Common myeloid progenitor, CD34-positive (primary cell): Measurements from ENCODE around the gene PLA2G2D.

Experiments
- CTCF ChIA-PET: fragments of 350-600 bp; sonication (Branson Sonifier 250); formaldehyde crosslinking; loops from one replicate; lab custom pipeline; 2021; ENCODE audit warnings: antibody characterized with exemption; lab: Charles Lee
- POLR2A ChIA-PET: fragments of 350-600 bp; sonication (Branson Sonifier 250); formaldehyde crosslinking; loops from one replicate; lab custom pipeline; 2021; ENCODE audit warnings: antibody characterized with exemption; lab: Charles Lee
- DNase-seq, 3 donors: peaks; one replicate each; pipeline versions ENCODE4 v3.0.0 to v3.0.0-alpha.2; 2013
- H3K27ac ChIP-seq, 2 experiments: 1 replicate in 1 of 2; 2 replicates in 1 of 2; pipeline ENCODE4 v1.7.0; 2013; ENCODE audit warnings: inconsistent platforms in 2 of 2, low read length in 2 of 2, mild to moderate bottlenecking in 2 of 2, low read depth in 1 of 2, moderate library complexity in 1 of 2; ENCODE audit not compliant: severe bottlenecking in 2 of 2, insufficient read depth in 1 of 2, poor library complexity in 1 of 2
- H3K27me3 ChIP-seq, 5 experiments: replicated peaks in 2 of 5; 1 replicate in 3 of 5; 2 replicates in 2 of 5; pipeline versions ENCODE4 v1.6.1 to v1.7.0; 2013; ENCODE audit warnings: low read length in 4 of 5, mild to moderate bottlenecking in 2 of 5, moderate library complexity in 2 of 5, inconsistent platforms in 1 of 5; ENCODE audit not compliant: insufficient read depth in 5 of 5, control insufficient read depth in 4 of 5
- H3K36me3 ChIP-seq, 4 experiments: 1 replicate in 2 of 4; 2 replicates in 2 of 4; pipeline versions ENCODE4 v1.6.1 to v1.7.0; 2013; ENCODE audit warnings: low read length in 3 of 4, control low read depth in 1 of 4, mild to moderate bottlenecking in 1 of 4; ENCODE audit not compliant: control insufficient read depth in 4 of 4, insufficient read depth in 4 of 4
- H3K4me1 ChIP-seq, 4 experiments: 1 replicate in 3 of 4; 2 replicates in 1 of 4; pipeline versions ENCODE4 v1.6.1 to v1.7.1; 2013; ENCODE audit warnings: low read length in 3 of 4, mild to moderate bottlenecking in 3 of 4, control low read depth in 1 of 4, inconsistent platforms in 1 of 4, moderate library complexity in 1 of 4; ENCODE audit not compliant: control insufficient read depth in 4 of 4, insufficient read depth in 4 of 4; ENCODE audit errors: control extremely low read depth in 1 of 4
- H3K4me3 ChIP-seq, 7 experiments: 1 replicate in 4 of 7; 2 replicates in 3 of 7; pipeline versions ENCODE4 v1.5.1 to v1.7.0; 2013; ENCODE audit warnings: mild to moderate bottlenecking in 7 of 7, low read length in 6 of 7, moderate library complexity in 6 of 7, inconsistent platforms in 2 of 7, low read depth in 2 of 7, control low read depth in 1 of 7; ENCODE audit not compliant: insufficient read depth in 4 of 7, control insufficient read depth in 1 of 7; ENCODE audit errors: extremely low read depth in 1 of 7
- H3K9me3 ChIP-seq, 5 experiments: 1 replicate in 4 of 5; 2 replicates in 1 of 5; pipeline versions ENCODE4 v1.6.1 to v1.7.1; 2013; ENCODE audit warnings: low read length in 4 of 5, mild to moderate bottlenecking in 2 of 5, inconsistent platforms in 1 of 5, low read depth in 1 of 5, moderate library complexity in 1 of 5; ENCODE audit not compliant: control insufficient read depth in 4 of 5, insufficient read depth in 2 of 5; ENCODE audit errors: control extremely low read depth in 1 of 5
- WGBS: methylation state at CpG from one replicate; pipeline ENCODE4 v1.1.5; 2013; ENCODE audit not compliant: insufficient coverage; 5-methylcytosine and 5-hydroxymethylcytosine counted together

The PLA2G2D gene

GRCh38 chr1:20096840-20097447, 22.4 kb downstream of the PLA2G2D start:
- Histone ChIP-seq H3K4me3 (no peak overlapping the region), H3K36me3 (no peaks in the 10 kb centered on the region), H3K27ac (no peak overlapping the region), H3K9me3 (peaks cover 0 to 2% (median 0%) of the 10 kb centered on the region in 5 experiments), H3K27me3 (peaks cover 0 to 20% (median 4%) of the 10 kb centered on the region in 5 experiments), H3K4me1 (no peaks in the 10 kb centered on the region)
- DNase-seq: no peak
- CTCF ChIA-PET: interaction anchor here (0.5 to 1.4 kb wide), 3 partner anchors 17 to 57 kb away, joined by 3 read pairs; no protein-coding TSS in a partner anchor
- POLR2A ChIA-PET: no interaction called here
- WGBS: 98% methylated on average over 5 of the region's 7 CpGs

DNA sequence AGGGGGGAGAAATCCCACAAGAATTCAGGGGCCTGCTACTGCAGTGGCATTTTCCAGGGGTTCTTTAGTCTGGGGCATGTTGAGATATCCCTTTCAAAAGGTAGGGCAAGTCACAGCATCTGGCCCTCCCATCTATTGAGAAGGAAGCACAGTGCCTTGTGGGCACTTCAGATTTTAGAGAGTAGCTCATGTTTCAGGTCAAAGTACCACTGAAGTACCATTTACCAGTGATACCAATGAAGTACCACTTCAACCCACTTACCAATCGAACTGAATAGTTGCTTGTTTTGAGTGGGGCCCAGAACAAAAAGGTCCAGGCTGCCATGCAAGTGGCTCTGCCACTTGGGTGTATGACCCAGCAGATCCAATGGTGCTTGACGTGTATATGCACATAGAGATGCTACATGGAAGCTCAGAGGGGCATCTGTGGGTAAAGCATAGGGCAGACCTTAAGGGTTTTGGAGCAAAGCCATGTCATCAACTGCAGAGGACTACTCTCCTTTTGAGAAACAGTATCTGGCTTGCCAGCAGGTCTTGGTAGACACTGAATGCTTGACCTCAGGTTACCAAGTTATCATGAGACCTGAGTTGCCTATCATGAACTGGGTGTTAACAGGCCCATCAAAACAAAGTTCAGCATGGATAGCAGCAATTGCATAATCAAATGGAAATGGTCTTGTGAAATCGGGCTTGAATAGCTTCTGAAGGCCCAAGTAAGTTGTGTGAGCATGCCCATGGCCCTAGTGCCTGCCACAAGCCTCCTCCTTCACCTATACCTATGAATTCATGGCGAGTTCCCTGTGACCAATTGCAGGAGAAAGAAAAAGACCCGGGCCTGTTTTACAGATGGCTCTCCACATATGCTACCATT, 23.5 kb downstream of the PLA2G2D start:
- CTCF ChIA-PET: no interaction called here
- WGBS: 89% methylated on average over 3 of the region's 5 CpGs
- no peaks in the 10 kb centered on the region for H3K4me1 ChIP-seq
- DNase-seq: no peak
- H3K9me3 ChIP-seq: peaks cover 0 to 2% (median 0%) of the 10 kb centered on the region in 5 experiments
- H3K27ac ChIP-seq: no peak overlapping the region
- peaks cover 0 to 23% (median 4%) of the 10 kb centered on the region in 5 experiments for H3K27me3 ChIP-seq
- H3K36me3 ChIP-seq: no peaks in the 10 kb centered on the region
- H3K4me3 ChIP-seq: no peak overlapping the region
- POLR2A ChIA-PET: no interaction called here

DNA sequence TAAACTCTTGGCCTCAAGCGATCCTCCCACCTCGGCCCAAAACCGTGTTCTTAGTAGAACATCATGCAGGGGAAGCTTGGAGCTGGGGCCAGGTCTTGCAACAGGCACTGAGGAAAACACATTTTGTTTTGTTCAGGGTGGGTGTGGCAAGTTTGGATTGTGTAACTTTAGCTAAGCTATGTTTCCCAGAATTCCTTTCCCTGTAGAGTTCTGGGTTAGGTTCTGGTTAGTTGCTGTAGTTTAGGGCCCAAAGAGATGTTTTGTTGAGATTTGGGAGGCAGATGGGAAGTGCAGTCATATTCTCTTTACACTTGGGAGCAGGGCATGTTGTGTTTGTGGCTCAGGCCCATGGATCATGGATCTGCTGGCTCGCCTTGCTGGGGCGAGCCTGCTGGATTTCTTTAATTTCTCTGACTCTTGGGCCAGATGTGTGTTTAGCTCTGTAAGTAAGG, 25.4 kb downstream of the PLA2G2D start:
- Histone ChIP-seq H3K4me3 (no peak overlapping the region), H3K4me1 (no peaks in the 10 kb centered on the region), H3K27me3 (peaks cover 0 to 28% (median 4%) of the 10 kb centered on the region in 5 experiments), H3K27ac (no peak overlapping the region), H3K36me3 (no peaks in the 10 kb centered on the region), H3K9me3 (peaks cover 0 to 7% (median 0%) of the 10 kb centered on the region in 5 experiments)
- ChIA-PET POLR2A (no interaction called here), CTCF (interaction anchor here (1.1 kb wide), 2 partner anchors 10 to 13 kb away, joined by 3 to 4 read pairs; no protein-coding TSS in a partner anchor)
- no peak for DNase-seq
- 76% methylated on average over 4 of the region's 5 CpGs for WGBS

DNA sequence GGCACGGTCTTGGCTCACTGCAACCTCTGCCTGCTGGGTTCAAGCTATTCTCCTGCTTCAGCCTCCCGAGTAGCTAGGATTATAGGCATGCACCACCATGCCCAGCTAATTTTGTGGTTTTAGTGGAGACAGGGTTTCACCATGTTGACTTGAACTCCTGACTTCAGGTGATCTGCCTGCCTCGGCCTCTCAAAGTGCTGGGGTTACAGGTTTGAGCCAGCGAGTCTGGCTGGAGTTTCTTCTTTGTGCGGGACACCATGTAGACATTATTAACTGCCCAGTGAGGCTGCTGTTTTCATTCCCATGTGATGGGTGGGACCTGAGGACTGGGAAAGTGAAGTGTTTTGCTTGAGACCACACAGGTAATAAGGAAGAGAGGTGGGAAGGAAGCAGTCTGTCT, 26.0 kb downstream of the PLA2G2D start:
- no peaks in the 10 kb centered on the region for H3K36me3 ChIP-seq
- ChIA-PET CTCF (interaction anchor here (1.1 kb wide), 2 partner anchors 9 to 12 kb away, joined by 3 to 4 read pairs; no protein-coding TSS in a partner anchor), POLR2A (no interaction called here)
- WGBS: 98% methylated on average over 5 of the region's 5 CpGs
- peaks cover 0 to 7% (median 0%) of the 10 kb centered on the region in 5 experiments for H3K9me3 ChIP-seq
- H3K4me1 ChIP-seq: no peaks in the 10 kb centered on the region
- no peak for DNase-seq
- no peak overlapping the region for H3K4me3 ChIP-seq
- H3K27me3 ChIP-seq: peaks cover 0 to 28% (median 4%) of the 10 kb centered on the region in 5 experiments
- no peak overlapping the region for H3K27ac ChIP-seq

- Histone ChIP-seq H3K9me3 (peaks cover 0 to 6% (median 0%) of the 10 kb centered on the region in 5 experiments), H3K4me3 (no peak overlapping the region), H3K27ac (no peak overlapping the region), H3K27me3 (peaks cover 0 to 28% (median 4%) of the 10 kb centered on the region in 5 experiments), H3K4me1 (no peaks in the 10 kb centered on the region), H3K36me3 (no peaks in the 10 kb centered on the region)
- ChIA-PET CTCF (no interaction called here), POLR2A (no interaction called here)
- WGBS: 93% methylated on average over 5 of the region's 6 CpGs
- no peak for DNase-seq
Measured at GRCh38 chr1:20090641-20091040, 28.7 kb downstream of the PLA2G2D start.

GRCh38 chr1:20090119-20090518, 29.2 kb downstream of the PLA2G2D start:
- ChIA-PET CTCF (no interaction called here), POLR2A (interaction anchor here (0.6 kb wide), 1 partner anchor 221 kb away, joined by 3 read pairs; no protein-coding TSS in a partner anchor)
- H3K9me3 ChIP-seq: peaks cover 0 to 6% (median 0%) of the 10 kb centered on the region in 5 experiments
- no peak for DNase-seq
- peaks cover 0 to 28% (median 4%) of the 10 kb centered on the region in 5 experiments for H3K27me3 ChIP-seq
- no peak overlapping the region for H3K4me3 ChIP-seq
- H3K27ac ChIP-seq: no peak overlapping the region
- H3K4me1 ChIP-seq: no peaks in the 10 kb centered on the region
- WGBS: 93% methylated on average over 3 of the region's 3 CpGs
- no peaks in the 10 kb centered on the region for H3K36me3 ChIP-seq
